H1 (cell line): ENCODE data around the gene AOPEP. TPM values are rescaled to one million over a fixed set of nuclear protein-coding genes. Genes with fewer than 3 reads are reported as not detected.

Experiments used
- CTCF ChIA-PET: fragments of 300-600 bp; sonication (Branson Sonifier 250); formaldehyde crosslinking; loops from one replicate; lab custom pipeline; 2021; ENCODE audit not compliant: partially characterized antibody; lab: Charles Lee
- POLR2A ChIA-PET: fragments of 300-600 bp; sonication (Branson Sonifier 250); formaldehyde crosslinking; loops from one replicate; lab custom pipeline; 2021; ENCODE audit warnings: inconsistent platforms; ENCODE audit not compliant: partially characterized antibody; lab: Charles Lee
- DNase-seq, 2 experiments: peaks; one replicate each; pipeline versions ENCODE4 v3.0.0 to v3.0.0-alpha.2; 2010 to 2022; ENCODE audit warnings: low spot score in 2 of 2, low read depth in 1 of 2, mixed read lengths in 1 of 2
- FAIRE-seq: peaks from 2 replicates; lab custom pipeline; 2011; peaks lifted over from hg19 to GRCh38; lab: Jason Lieb, UNC
- H2AFZ ChIP-seq: 2 replicates; pipeline ENCODE4 v1.8.1; 2012; ENCODE audit warnings: low read length, inconsistent platforms
- H2AK5ac ChIP-seq: 2 replicates; pipeline ENCODE4 v1.6.1; 2013; ENCODE audit warnings: low read depth, low read length
- H2BK120ac ChIP-seq: replicated peaks from 2 replicates; pipeline ENCODE3; 2013; ENCODE audit warnings: low read depth, low read length, inconsistent platforms
- H2BK12ac ChIP-seq: 2 replicates; pipeline ENCODE4 v1.6.1; 2013; ENCODE audit warnings: low read depth, low read length
- H2BK15ac ChIP-seq: 2 replicates; pipeline ENCODE4 v1.6.1; 2013; ENCODE audit warnings: low read length
- H2BK20ac ChIP-seq: 2 replicates; pipeline ENCODE4 v1.6.1; 2013; ENCODE audit warnings: low read length
- H2BK5ac ChIP-seq: 2 replicates; pipeline ENCODE4 v1.6.1; 2013; ENCODE audit warnings: low read depth, low read length
- H3K14ac ChIP-seq: 2 replicates; pipeline ENCODE4 v1.6.1; 2013; ENCODE audit warnings: inconsistent platforms; ENCODE audit not compliant: insufficient read length
- H3K18ac ChIP-seq: 2 replicates; pipeline ENCODE4 v1.6.1; 2013; ENCODE audit warnings: low read length; ENCODE audit errors: extremely low read depth
- H3K23ac ChIP-seq: 2 replicates; pipeline ENCODE4 v1.6.1; 2013; ENCODE audit warnings: inconsistent platforms; ENCODE audit not compliant: insufficient read length
- H3K23me2 ChIP-seq: 2 replicates; pipeline ENCODE4 v1.6.1; 2013; ENCODE audit warnings: low read depth, low read length
- H3K27ac ChIP-seq: 2 replicates; pipeline ENCODE4 v1.6.1; 2011; ENCODE audit warnings: low read depth, low read length, inconsistent platforms
- H3K27me3 ChIP-seq, 4 experiments: replicated peaks in 1 of 4; 1 replicate in 1 of 4; 2 replicates in 3 of 4; pipeline versions ENCODE4 v1.6.1 to v1.8.1; 2011 to 2013; ENCODE audit warnings: low read length in 3 of 4, mild to moderate bottlenecking in 3 of 4, inconsistent platforms in 2 of 4, mixed read lengths in 2 of 4, moderate library complexity in 1 of 4; ENCODE audit not compliant: control insufficient read depth in 3 of 4, insufficient read depth in 3 of 4; ENCODE audit errors: extremely low read depth in 1 of 4
- H3K36me3 ChIP-seq, 4 experiments: 2 replicates each; pipeline versions ENCODE4 v1.6.1 to v1.8.1; 2011 to 2013; ENCODE audit warnings: mild to moderate bottlenecking in 4 of 4, low read length in 3 of 4, moderate library complexity in 2 of 4, control low read depth in 1 of 4, inconsistent platforms in 1 of 4; ENCODE audit not compliant: insufficient read depth in 4 of 4, control insufficient read depth in 2 of 4
- H3K4ac ChIP-seq: replicated peaks from 2 replicates; pipeline ENCODE3; 2013; ENCODE audit warnings: low read length, low read depth, mixed read lengths, inconsistent platforms; ENCODE audit not compliant: insufficient read length
- H3K4me1 ChIP-seq, 4 experiments: replicated peaks in 1 of 4; 1 replicate in 1 of 4; 2 replicates in 3 of 4; pipeline versions ENCODE4 v1.6.1 to v1.8.1; 2011 to 2013; ENCODE audit warnings: low read length in 3 of 4, inconsistent platforms in 2 of 4, mixed read lengths in 1 of 4; ENCODE audit not compliant: insufficient read depth in 4 of 4, control insufficient read depth in 3 of 4
- H3K4me2 ChIP-seq, 2 experiments: 2 replicates each; pipeline versions ENCODE4 v1.6.1 to v1.8.1; 2011 to 2013; ENCODE audit warnings: low read depth in 2 of 2, low read length in 2 of 2, control low read depth in 1 of 2, inconsistent platforms in 1 of 2, mild to moderate bottlenecking in 1 of 2; ENCODE audit not compliant: insufficient read depth in 1 of 2
- H3K4me3 ChIP-seq, 4 experiments: fragments of 200-600, 300-600 bp in 1 of 4; sonication (generic), shearing (Covaris generic), sonication (Bioruptor Twin) in 1 of 4; 2 replicates each; pipeline versions ENCODE4 v1.5.1 to v1.8.1; 2011 to 2016; ENCODE audit warnings: low read length in 4 of 4, low read depth in 3 of 4, control low read depth in 2 of 4, inconsistent platforms in 2 of 4, mild to moderate bottlenecking in 2 of 4, mixed read lengths in 1 of 4, moderate library complexity in 1 of 4; ENCODE audit not compliant: insufficient read depth in 2 of 4; ENCODE audit errors: extremely low read depth in 1 of 4
- H3K56ac ChIP-seq: replicated peaks from 2 replicates; pipeline ENCODE3; 2013; ENCODE audit warnings: low read depth, mild to moderate bottlenecking, mixed read lengths, low read length, inconsistent platforms; ENCODE audit not compliant: insufficient read length
- H3K79me1 ChIP-seq: 2 replicates; pipeline ENCODE4 v1.6.1; 2013; ENCODE audit warnings: low read depth, low read length, control low read depth
- H3K79me2 ChIP-seq, 2 experiments: 2 replicates each; pipeline versions ENCODE4 v1.6.1 to v1.8.1; 2012 to 2013; ENCODE audit warnings: low read length in 2 of 2, mild to moderate bottlenecking in 2 of 2, inconsistent platforms in 1 of 2; ENCODE audit not compliant: insufficient read depth in 2 of 2, control insufficient read depth in 1 of 2
- H3K9ac ChIP-seq, 4 experiments: replicated peaks in 1 of 4; 1 replicate in 1 of 4; 2 replicates in 3 of 4; pipeline versions ENCODE4 v1.6.1 to v1.8.1; 2011 to 2013; ENCODE audit warnings: low read depth in 3 of 4, low read length in 3 of 4, control low read depth in 2 of 4, mild to moderate bottlenecking in 2 of 4, moderate library complexity in 2 of 4, inconsistent platforms in 1 of 4; ENCODE audit errors: extremely low read depth in 1 of 4
- H3K9me3 ChIP-seq, 2 experiments: 2 replicates each; pipeline versions ENCODE4 v1.6.1 to v1.8.1; 2012 to 2013; ENCODE audit warnings: mild to moderate bottlenecking in 2 of 2, moderate library complexity in 2 of 2, control low read depth in 1 of 2, inconsistent platforms in 1 of 2, low read depth in 1 of 2, low read length in 1 of 2, mixed read lengths in 1 of 2; ENCODE audit not compliant: insufficient read depth in 2 of 2
- H4K20me1 ChIP-seq, 2 experiments: replicated peaks in 1 of 2; 2 replicates each; pipeline versions ENCODE3 to v1.8.1; 2011 to 2013; ENCODE audit warnings: inconsistent platforms in 2 of 2, low read length in 2 of 2, mild to moderate bottlenecking in 1 of 2; ENCODE audit not compliant: insufficient read depth in 2 of 2, control insufficient read depth in 1 of 2
- H4K5ac ChIP-seq: 2 replicates; pipeline ENCODE4 v1.6.1; 2013; ENCODE audit warnings: low read length, low read depth, mixed read lengths, inconsistent platforms; ENCODE audit not compliant: insufficient read length
- H4K8ac ChIP-seq: 2 replicates; pipeline ENCODE4 v1.8.0; 2013; ENCODE audit warnings: mild to moderate bottlenecking, moderate library complexity, low read length, inconsistent platforms; ENCODE audit not compliant: insufficient read depth; ENCODE audit errors: extremely low read depth
- H4K91ac ChIP-seq: replicated peaks from 2 replicates; pipeline ENCODE3; 2013; ENCODE audit warnings: low read length, mixed read lengths, inconsistent platforms; ENCODE audit not compliant: insufficient read length
- ASH2L ChIP-seq: fragments of 200-600, 300-600 bp; sonication (generic); IDR thresholded peaks from one replicate; pipeline ENCODE4 v1.7.1; 2017; ENCODE audit warnings: low read length
- CHD1 ChIP-seq: IDR thresholded peaks from 2 replicates; pipeline ENCODE4 v1.6.1; 2012; ENCODE audit warnings: low read depth, low read length, improper control_type of control experiment
- CHD2 ChIP-seq: IDR thresholded peaks from 2 replicates; pipeline ENCODE4 v1.6.1; 2012; ENCODE audit warnings: low read length, improper control_type of control experiment
- CREB1 ChIP-seq: IDR thresholded peaks from 2 replicates; pipeline ENCODE4 v1.6.1; 2012; ENCODE audit warnings: inconsistent platforms
- EP300 ChIP-seq, 2 experiments: IDR thresholded peaks; 1 replicate in 1 of 2; 2 replicates in 1 of 2; pipeline ENCODE4 v1.6.1; 2011 to 2012; ENCODE audit warnings: low read depth in 2 of 2, low read length in 2 of 2, mild to moderate bottlenecking in 2 of 2, borderline replicate concordance in 1 of 2, inconsistent platforms in 1 of 2, moderate library complexity in 1 of 2
- GTF2F1 ChIP-seq: IDR thresholded peaks from 2 replicates; pipeline ENCODE4 v1.6.1; 2012; ENCODE audit warnings: low read depth, low read length, improper control_type of control experiment, borderline replicate concordance
- HDAC2 ChIP-seq, 2 experiments: fragments of 300-600 bp in 1 of 2; sonication (generic) in 1 of 2; IDR thresholded peaks; 2 replicates each; pipeline ENCODE4 v1.6.1; 2011 to 2012; ENCODE audit warnings: low read depth in 2 of 2, low read length in 2 of 2, mild to moderate bottlenecking in 2 of 2, moderate library complexity in 2 of 2, borderline replicate concordance in 1 of 2, inconsistent platforms in 1 of 2
- KDM1A ChIP-seq: fragments of 200-600, 300-600 bp; sonication (generic); IDR thresholded peaks from 2 replicates; pipeline ENCODE4 v1.7.1; 2016; ENCODE audit warnings: mild to moderate bottlenecking, low read length, borderline replicate concordance
- KDM4A ChIP-seq: IDR thresholded peaks from one replicate; pipeline ENCODE4 v1.7.1; 2012; ENCODE audit warnings: low read depth, mild to moderate bottlenecking, moderate library complexity, low read length, inconsistent platforms; ENCODE audit not compliant: severe bottlenecking
- NRF1 ChIP-seq: IDR thresholded peaks from 2 replicates; pipeline ENCODE4 v1.6.1; 2011; ENCODE audit warnings: mild to moderate bottlenecking, low read depth, low read length, improper control_type of control experiment
- PHF8 ChIP-seq: fragments of 200-600 bp; sonication (generic); conservative IDR thresholded peaks from 2 replicates; pipeline ENCODE4 v1.7.1; 2012; ENCODE audit warnings: low read depth, mild to moderate bottlenecking, inconsistent platforms, low read length, moderate library complexity
- SUZ12 ChIP-seq: fragments of 200-600 bp; sonication (generic); IDR thresholded peaks from 2 replicates; pipeline ENCODE4 v1.6.1; 2012; ENCODE audit warnings: mild to moderate bottlenecking, inconsistent platforms, low read length, moderate library complexity, mixed read lengths
- USF2 ChIP-seq: IDR thresholded peaks from 2 replicates; pipeline ENCODE4 v1.6.1; 2011; ENCODE audit warnings: low read length, improper control_type of control experiment
- WGBS, 2 experiments: shearing (Covaris generic) in 1 of 2; methylation state at CpG; one replicate each; pipeline versions ENCODE4 v1.1.6 to v1.1.7; 2013 to 2015; ENCODE audit warnings: low lambda C conversion rate in 2 of 2, mixed read lengths in 2 of 2, inconsistent platforms in 1 of 2, low coverage in 1 of 2, missing lambda C conversion rate in 1 of 2; ENCODE audit not compliant: insufficient replicate concordance in 2 of 2, insufficient coverage in 1 of 2, insufficient read length in 1 of 2; ENCODE audit errors: extremely low coverage in 1 of 2, missing lambda C conversion rate in 1 of 2; 5-methylcytosine and 5-hydroxymethylcytosine counted together
- polyA plus RNA-seq, 7 experiments: library from polyadenylated mRNA; depleted of rRNA in 3 of 7; stranded (reverse) in 5 of 7; unstranded in 2 of 7; fragments of >200 nt in 5 of 7; fragments of 200-250 nt in 2 of 7; gene quantifications; 1 replicate in 5 of 7; 2 replicates in 1 of 7; 4 replicates in 1 of 7; pipeline versions ENCODE4 v1.2.1 to v1.2.3, GENCODE V29; 2011 to 2013; ENCODE audit warnings: missing spikeins in 2 of 7, mixed read lengths in 2 of 7
- total RNA-seq: library from RNA; stranded (reverse); fragmentation: NEBNext Ultra II Directional; extraction: Animal tissue kit (Norgen Biotek cat#: 25700); gene quantifications from 2 replicates; pipeline ENCODE4 v1.2.1, GENCODE V29; 2021

The AOPEP gene
- total and polyA plus RNA-seq, 2 of the 8 experiments (the other 6 are each of a cell fraction or from before 2014, with no cell fraction given), result 6.1 to 14.3 TPM

GRCh38 chr9:94802793-94803192 lies 76.3 kb downstream of the AOPEP start:
- Histone ChIP-seq H3K27me3 (no peaks in the 10 kb centered on the region), H4K20me1 (peaks cover 0 to 3% of the 10 kb centered on the region in 2 experiments), H3K36me3 (peaks cover 0 to 6% (median 0%) of the 10 kb centered on the region in 4 experiments; a peak in 1 of 8 replicates), H4K8ac (no peak overlapping the region), H3K4me1 (no peaks in the 10 kb centered on the region), H3K23ac (no peak overlapping the region), H3K4ac (no peak overlapping the region), H3K56ac (no peak overlapping the region), H2BK20ac (no peak overlapping the region), H4K5ac (no peak overlapping the region), H3K79me1 (no peaks in the 10 kb centered on the region; the same call in 1 of the 2 replicates), H2AFZ (no peak overlapping the region), H3K9ac (no peak overlapping the region), H3K4me3 (no peak overlapping the region), H3K4me2 (no peak overlapping the region), H2BK12ac (no peak overlapping the region), H3K27ac (no peak overlapping the region), H3K23me2 (no peaks in the 10 kb centered on the region), H3K79me2 (no peaks in the 10 kb centered on the region), H2AK5ac (no peak overlapping the region), H2BK15ac (no peak overlapping the region), H2BK5ac (no peak overlapping the region), H3K9me3 (no peaks in the 10 kb centered on the region), H4K91ac (no peak overlapping the region), H3K14ac (no peak overlapping the region), H2BK120ac (no peak overlapping the region), H3K18ac (no peak overlapping the region)
- CTCF ChIA-PET, result no interaction called here
- POLR2A ChIA-PET, result no interaction called here
- no peak for DNase-seq
- FAIRE-seq, result no peak
- 82% methylated on average over 3 of the region's 3 CpGs; no CpG with 5 or more reads in 1 of the 2 experiments for WGBS, 2 experiments
- TF ChIP-seq CREB1 (no peak), KDM1A (no peak), KDM4A (no peak), SUZ12 (no peak), EP300 (IDR thresholded peaks at IDR 0.05; ENCODE audit: borderline replicate concordance in 1 of 2, low read depth in 2 of 2, low read length in 2 of 2) (no peak), USF2 (no peak), ASH2L (no peak), CHD2 (no peak), CHD1 (no peak), HDAC2 (IDR thresholded peaks at IDR 0.05; ENCODE audit: borderline replicate concordance in 1 of 2, low read depth in 2 of 2, low read length in 2 of 2) (no peak), PHF8 (no peak), NRF1 (no peak), GTF2F1 (no peak)
